Activated T-cell treated with anti-CD3 and anti-CD28 coated beads, Interleukin-2, amount 50 U/mL, for 72 hours (primary cell): ENCODE data around the gene SERPINA9. TPM values are rescaled to one million over a fixed set of nuclear protein-coding genes. Genes with fewer than 3 reads are reported as not detected.
"Not testable (repeated sequence)": the region's sequence is repeated elsewhere in the genome, so short reads cannot be mapped to it uniquely, and the experiment has no call there.

Experiments used
- ATAC-seq, 2 donors: fragments of 150-1000 bp; cut with Tn5 transposase; replicated peaks in 1 of 2; 2 replicates each; pipeline ENCODE4 v1.10.0; 2021; ENCODE audit warnings: moderate library complexity in 2 of 2, mild to moderate bottlenecking in 1 of 2
- DNase-seq, 2 donors: peaks; one replicate each; pipeline ENCODE4 v3.0.0; 2021 to 2022; ENCODE audit warnings: mixed read lengths in 1 of 2
- H3K27ac Mint-ChIP-seq: one replicate; pipeline ENCODE4 v1.8.0; 2022; ENCODE audit warnings: mild to moderate bottlenecking, moderate library complexity, mixed read lengths
- H3K27me3 Mint-ChIP-seq: one replicate; pipeline ENCODE4 v1.8.0; 2022; ENCODE audit warnings: low read depth, mixed read lengths
- H3K36me3 Mint-ChIP-seq, 2 donors: one replicate each; pipeline ENCODE4 v1.8.0; 2022; ENCODE audit warnings: mixed read lengths in 2 of 2, mild to moderate bottlenecking in 1 of 2; ENCODE audit not compliant: insufficient read depth in 2 of 2
- H3K4me1 Mint-ChIP-seq: one replicate; pipeline ENCODE4 v1.8.0; 2022; ENCODE audit warnings: low read depth, mixed read lengths
- H3K4me3 Mint-ChIP-seq, 2 donors: one replicate each; pipeline ENCODE4 v1.8.0; 2022; ENCODE audit warnings: mild to moderate bottlenecking in 2 of 2, mixed read lengths in 2 of 2, moderate library complexity in 2 of 2
- H3K9me3 Mint-ChIP-seq, 2 donors: one replicate each; pipeline ENCODE4 v1.8.0; 2022; ENCODE audit warnings: mixed read lengths in 2 of 2
- total RNA-seq, 2 donors: library from RNA; stranded (reverse); gene quantifications; one replicate each; pipeline ENCODE4 v1.2.3, GENCODE V29; 2022

Gene SERPINA9
- total RNA-seq, 2 donors from 2014 or later: not detected

- not testable (repeated sequence) for H3K27ac Mint-ChIP-seq, H3K4me3 Mint-ChIP-seq, H3K36me3 Mint-ChIP-seq, ATAC-seq, H3K4me1 Mint-ChIP-seq, H3K9me3 Mint-ChIP-seq, DNase-seq
- H3K27me3 Mint-ChIP-seq: peaks cover 18% of the 10 kb centered on the region
Observed at GRCh38 chr14:94482132-94483070, 6.4 kb upstream of the SERPINA9 start.

GRCh38 chr14:94481468-94482131 lies 5.6 kb upstream of the SERPINA9 start:
- H3K4me3 Mint-ChIP-seq: no peak overlapping the region
- H3K36me3 Mint-ChIP-seq: peaks cover 2 to 3% of the 10 kb centered on the region in 2 donors
- H3K27ac Mint-ChIP-seq: no peak overlapping the region
- peaks cover 5 to 6% of the 10 kb centered on the region in 2 donors for H3K9me3 Mint-ChIP-seq
- H3K27me3 Mint-ChIP-seq: peaks cover 10% of the 10 kb centered on the region
- ATAC-seq (no peak), DNase-seq (no peak)
- peaks cover 4% of the 10 kb centered on the region for H3K4me1 Mint-ChIP-seq

GRCh38 chr14:94480809-94481208 lies 4.8 kb upstream of the SERPINA9 start:
- Mint-ChIP-seq H3K27ac (no peak overlapping the region), H3K9me3 (peaks cover 5 to 6% of the 10 kb centered on the region in 2 donors), H3K4me3 (no peak overlapping the region), H3K4me1 (no peaks in the 10 kb centered on the region), H3K27me3 (peaks cover 10% of the 10 kb centered on the region), H3K36me3 (peaks cover 2 to 3% of the 10 kb centered on the region in 2 donors)
- DNase-seq (no peak), ATAC-seq (no peak)

GRCh38 chr14:94478420-94478819 lies 2.4 kb upstream of the SERPINA9 start:
- H3K27me3 Mint-ChIP-seq: peaks cover 3% of the 10 kb centered on the region
- peaks cover 2 to 3% of the 10 kb centered on the region in 2 donors for H3K36me3 Mint-ChIP-seq
- H3K9me3 Mint-ChIP-seq: peaks cover 5 to 6% of the 10 kb centered on the region in 2 donors
- no peaks in the 10 kb centered on the region for H3K4me1 Mint-ChIP-seq
- H3K27ac Mint-ChIP-seq: no peak overlapping the region
- DNase-seq (no peak), ATAC-seq (no peak)
- no peak overlapping the region for H3K4me3 Mint-ChIP-seq

GRCh38 chr14:94474581-94475031 lies 1.4 kb downstream of the SERPINA9 start:
- Mint-ChIP-seq H3K27ac (no peak overlapping the region), H3K4me3 (no peak overlapping the region)
- ATAC-seq: no peak

GRCh38 chr14:94473666-94474410 lies 2.2 kb downstream of the SERPINA9 start:
- Mint-ChIP-seq H3K36me3 (peaks cover 2% of the 10 kb centered on the region in 2 donors), H3K27me3 (peaks cover 12% of the 10 kb centered on the region), H3K27ac (no peak overlapping the region), H3K4me3 (no peak overlapping the region), H3K4me1 (no peaks in the 10 kb centered on the region), H3K9me3 (peaks cover 5 to 6% of the 10 kb centered on the region in 2 donors)
- ATAC-seq: no peak
- DNase-seq: no peak

More at GRCh38 chr14:94474581-94475031, 1.4 kb downstream of the SERPINA9 start:
- peaks cover 5 to 6% of the 10 kb centered on the region in 2 donors for H3K9me3 Mint-ChIP-seq
- H3K36me3 Mint-ChIP-seq: peaks cover 2 to 3% of the 10 kb centered on the region in 2 donors
- DNase-seq: no peak
- peaks cover 12% of the 10 kb centered on the region for H3K27me3 Mint-ChIP-seq
- H3K4me1 Mint-ChIP-seq: no peaks in the 10 kb centered on the region

- Mint-ChIP-seq H3K9me3 (peaks cover 5 to 6% of the 10 kb centered on the region in 2 donors), H3K27me3 (peaks cover 15% of the 10 kb centered on the region), H3K4me1 (no peaks in the 10 kb centered on the region), H3K4me3 (no peak overlapping the region), H3K27ac (no peak overlapping the region), H3K36me3 (no peaks in the 10 kb centered on the region)
- ATAC-seq: no peak
- no peak for DNase-seq
Observed at GRCh38 chr14:94472842-94473241, 3.2 kb downstream of the SERPINA9 start.

- H3K27ac Mint-ChIP-seq: no peak overlapping the region
- H3K27me3 Mint-ChIP-seq: peaks cover 17% of the 10 kb centered on the region
- DNase-seq: no peak
- H3K4me3 Mint-ChIP-seq: no peak overlapping the region
- no peaks in the 10 kb centered on the region for H3K4me1 Mint-ChIP-seq
- ATAC-seq: no peak
- peaks cover 6 to 11% of the 10 kb centered on the region in 2 donors for H3K9me3 Mint-ChIP-seq
- H3K36me3 Mint-ChIP-seq: peaks cover 0 to 3% of the 10 kb centered on the region in 2 donors
Observed at GRCh38 chr14:94471045-94471444, 5.0 kb downstream of the SERPINA9 start.

GRCh38 chr14:94470311-94470710 lies 5.7 kb downstream of the SERPINA9 start:
- no peak for DNase-seq
- H3K4me1 Mint-ChIP-seq: no peaks in the 10 kb centered on the region
- no peak for ATAC-seq
- peaks cover 17% of the 10 kb centered on the region for H3K27me3 Mint-ChIP-seq
- H3K4me3 Mint-ChIP-seq: no peak overlapping the region
- no peak overlapping the region for H3K27ac Mint-ChIP-seq
- peaks cover 6 to 13% of the 10 kb centered on the region in 2 donors for H3K9me3 Mint-ChIP-seq
- H3K36me3 Mint-ChIP-seq: peaks cover 0 to 3% of the 10 kb centered on the region in 2 donors

- Mint-ChIP-seq H3K4me3 (no peak overlapping the region), H3K4me1 (no peaks in the 10 kb centered on the region), H3K27me3 (peaks cover 17% of the 10 kb centered on the region), H3K27ac (no peak overlapping the region), H3K36me3 (peaks cover 2 to 3% of the 10 kb centered on the region in 2 donors), H3K9me3 (peaks cover 8 to 13% of the 10 kb centered on the region in 2 donors)
- no peak for DNase-seq
- ATAC-seq: no peak
Observed at GRCh38 chr14:94469261-94469660, 6.7 kb downstream of the SERPINA9 start.

- Mint-ChIP-seq H3K36me3 (peaks cover 2 to 5% of the 10 kb centered on the region in 2 donors), H3K9me3 (peaks cover 10 to 13% of the 10 kb centered on the region in 2 donors), H3K27ac (no peak overlapping the region), H3K4me3 (no peak overlapping the region), H3K27me3 (peaks cover 17% of the 10 kb centered on the region), H3K4me1 (no peaks in the 10 kb centered on the region)
- ATAC-seq: no peak
- DNase-seq: no peak
Observed at GRCh38 chr14:94467728-94468520, 8.1 kb downstream of the SERPINA9 start.

GRCh38 chr14:94466706-94467370 lies 9.2 kb downstream of the SERPINA9 start:
- H3K27ac Mint-ChIP-seq: no peak overlapping the region
- no peak overlapping the region for H3K4me3 Mint-ChIP-seq
- H3K9me3 Mint-ChIP-seq: peaks cover 10 to 15% of the 10 kb centered on the region in 2 donors
- H3K4me1 Mint-ChIP-seq: no peaks in the 10 kb centered on the region
- peaks cover 2 to 5% of the 10 kb centered on the region in 2 donors for H3K36me3 Mint-ChIP-seq
- ATAC-seq (no peak), DNase-seq (no peak)
- H3K27me3 Mint-ChIP-seq: peaks cover 9% of the 10 kb centered on the region
